ENCODE measurements around the gene EIF4E. TPM values are rescaled to one million over a fixed set of nuclear protein-coding genes. Genes with fewer than 3 reads are reported as not detected.

Gene EIF4E
- total RNA-seq, 1 experiment from 2014 or later = 179 TPM

DNA sequence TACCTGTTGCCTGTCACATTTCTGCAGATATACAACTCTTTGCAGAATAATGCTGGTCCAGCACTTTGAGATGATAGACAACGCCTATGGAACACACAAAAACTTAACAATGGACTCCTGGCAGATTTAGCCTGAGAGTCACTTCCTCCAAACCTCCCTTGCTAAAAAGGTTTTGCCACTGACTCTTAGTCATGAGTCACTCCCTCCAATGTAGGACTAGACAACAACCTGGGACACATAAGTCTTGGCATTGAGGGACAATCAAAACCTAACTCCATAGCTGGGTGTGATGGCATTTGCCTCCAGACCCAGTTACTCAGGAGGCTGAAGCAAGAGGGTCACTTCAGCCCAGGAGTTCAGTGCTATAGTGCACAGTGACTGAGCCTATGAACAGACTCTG is 22.0 kb upstream of the EIF4E start:
- H3K9me3 ChIP-seq (ENCODE audit: low read depth, low read length, poor library complexity, severe bottlenecking) = no peaks in the 10 kb centered on the region
- BruUV-seq (replicated peaks) = no TSS peak
- H3K4me1 ChIP-seq (ENCODE audit: insufficient read depth, low read length, poor library complexity, severe bottlenecking) = no peaks in the 10 kb centered on the region
- H3K27me3 ChIP-seq (replicated peaks; ENCODE audit: insufficient read depth, low read depth, low read length, poor library complexity) = no peaks in the 10 kb centered on the region
- H3K36me3 ChIP-seq (ENCODE audit: insufficient read depth, low read length, poor library complexity, severe bottlenecking) = no peaks in the 10 kb centered on the region
- POLR2A ChIA-PET (ENCODE audit: low non-redundant PET) = no interaction called here
- H3K27ac ChIP-seq (ENCODE audit: low read depth, low read length, poor library complexity, severe bottlenecking) = no peak overlapping the region
- CTCF ChIA-PET = no interaction called here
- intact Hi-C loops (cut with micrococcal nuclease; ENCODE audit: unreplicated experiment) = no loop called here
- no peak for DNase-seq (ENCODE audit: low spot score)
- TF ChIP-seq, protein P1, sequence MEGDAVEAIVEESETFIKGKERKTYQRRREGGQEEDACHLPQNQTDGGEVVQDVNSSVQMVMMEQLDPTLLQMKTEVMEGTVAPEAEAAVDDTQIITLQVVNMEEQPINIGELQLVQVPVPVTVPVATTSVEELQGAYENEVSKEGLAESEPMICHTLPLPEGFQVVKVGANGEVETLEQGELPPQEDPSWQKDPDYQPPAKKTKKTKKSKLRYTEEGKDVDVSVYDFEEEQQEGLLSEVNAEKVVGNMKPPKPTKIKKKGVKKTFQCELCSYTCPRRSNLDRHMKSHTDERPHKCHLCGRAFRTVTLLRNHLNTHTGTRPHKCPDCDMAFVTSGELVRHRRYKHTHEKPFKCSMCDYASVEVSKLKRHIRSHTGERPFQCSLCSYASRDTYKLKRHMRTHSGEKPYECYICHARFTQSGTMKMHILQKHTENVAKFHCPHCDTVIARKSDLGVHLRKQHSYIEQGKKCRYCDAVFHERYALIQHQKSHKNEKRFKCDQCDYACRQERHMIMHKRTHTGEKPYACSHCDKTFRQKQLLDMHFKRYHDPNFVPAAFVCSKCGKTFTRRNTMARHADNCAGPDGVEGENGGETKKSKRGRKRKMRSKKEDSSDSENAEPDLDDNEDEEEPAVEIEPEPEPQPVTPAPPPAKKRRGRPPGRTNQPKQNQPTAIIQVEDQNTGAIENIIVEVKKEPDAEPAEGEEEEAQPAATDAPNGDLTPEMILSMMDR (conservative IDR thresholded peaks at IDR 0.05; ENCODE audit: low read depth, low read length) = no peak
- TF ChIP-seq EZH2 (IDR thresholded peaks at IDR 0.05; ENCODE audit: borderline replicate concordance, low read depth, low read length, poor library complexity, severe bottlenecking) = no peak
- no peak overlapping the region for H3K4me3 ChIP-seq (ENCODE audit: low read depth, low read length, poor library complexity, severe bottlenecking)

DNA sequence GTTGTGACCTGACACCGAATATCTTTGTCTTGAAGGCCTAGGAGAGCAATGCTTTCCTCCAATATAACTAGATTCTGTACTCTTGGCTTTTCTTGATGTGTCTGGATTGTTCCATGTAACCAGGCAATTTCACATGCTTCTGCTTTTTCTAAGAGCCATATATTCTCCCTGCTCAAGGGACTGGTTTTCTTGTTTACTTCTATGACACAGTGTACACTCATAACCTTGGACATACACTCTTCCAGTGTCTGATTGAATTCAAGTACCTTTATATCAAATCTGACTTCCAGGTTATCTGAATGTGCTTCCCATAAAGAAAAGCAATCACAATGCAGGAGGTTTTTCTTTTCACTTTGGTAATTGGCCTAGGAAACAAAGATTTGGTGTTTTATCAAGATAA is 17.4 kb upstream of the EIF4E start:
- ChIA-PET POLR2A (ENCODE audit: low non-redundant PET) (no interaction called here), CTCF (no interaction called here)
- no peak for DNase-seq (ENCODE audit: low spot score)
- no peaks in the 10 kb centered on the region for H3K27me3 ChIP-seq (replicated peaks; ENCODE audit: insufficient read depth, low read depth, low read length, poor library complexity)
- no peaks in the 10 kb centered on the region for H3K36me3 ChIP-seq (ENCODE audit: insufficient read depth, low read length, poor library complexity, severe bottlenecking)
- no peaks in the 10 kb centered on the region for H3K9me3 ChIP-seq (ENCODE audit: low read depth, low read length, poor library complexity, severe bottlenecking)
- no TSS peak for BruUV-seq (replicated peaks)
- no peak overlapping the region for H3K27ac ChIP-seq (ENCODE audit: low read depth, low read length, poor library complexity, severe bottlenecking)
- TF ChIP-seq, protein P1 (conservative IDR thresholded peaks at IDR 0.05; ENCODE audit: low read depth, low read length) = no peak
- no peak overlapping the region for H3K4me3 ChIP-seq (ENCODE audit: low read depth, low read length, poor library complexity, severe bottlenecking)
- intact Hi-C loops (cut with micrococcal nuclease; ENCODE audit: unreplicated experiment) = loop anchor here (10.0 kb wide), 1 partner anchor 108 kb away; no protein-coding TSS in a partner anchor
- no peaks in the 10 kb centered on the region for H3K4me1 ChIP-seq (ENCODE audit: insufficient read depth, low read length, poor library complexity, severe bottlenecking)

DNA sequence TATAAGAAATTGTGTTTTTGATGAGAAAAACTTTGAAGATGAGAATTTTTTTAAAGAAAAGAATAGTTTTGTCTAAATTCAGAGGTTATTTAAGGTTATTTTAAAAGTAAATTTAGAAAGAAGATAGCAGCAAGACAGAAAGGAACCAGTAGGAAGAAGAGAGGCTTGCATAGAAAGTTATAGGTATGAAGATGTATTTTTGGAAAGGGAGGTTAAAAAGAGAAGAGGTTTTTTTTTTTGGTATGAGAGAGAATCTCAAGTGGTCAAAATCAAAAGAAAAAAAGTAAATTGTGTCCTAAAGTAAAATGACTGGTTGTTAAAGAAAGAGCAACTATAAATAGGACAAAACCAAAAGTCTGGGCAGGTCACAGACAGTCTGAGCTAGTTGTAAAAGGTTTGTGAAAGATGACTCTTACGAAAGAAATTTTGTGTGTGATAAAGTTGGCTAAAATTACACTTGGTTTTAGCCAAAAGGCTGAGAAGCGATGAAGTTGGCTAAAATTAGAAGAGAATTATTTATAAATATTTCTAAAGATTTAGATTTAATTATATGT is 16.4 kb upstream of the EIF4E start:
- Histone ChIP-seq H3K4me1 (ENCODE audit: insufficient read depth, low read length, poor library complexity, severe bottlenecking) (no peaks in the 10 kb centered on the region), H3K27me3 (replicated peaks; ENCODE audit: insufficient read depth, low read depth, low read length, poor library complexity) (no peaks in the 10 kb centered on the region), H3K4me3 (ENCODE audit: low read depth, low read length, poor library complexity, severe bottlenecking) (no peak overlapping the region), H3K36me3 (ENCODE audit: insufficient read depth, low read length, poor library complexity, severe bottlenecking) (no peaks in the 10 kb centered on the region), H3K9me3 (ENCODE audit: low read depth, low read length, poor library complexity, severe bottlenecking) (no peaks in the 10 kb centered on the region), H3K27ac (ENCODE audit: low read depth, low read length, poor library complexity, severe bottlenecking) (no peak overlapping the region)
- TF ChIP-seq EZH2 (IDR thresholded peaks at IDR 0.05; ENCODE audit: borderline replicate concordance, low read depth, low read length, poor library complexity, severe bottlenecking) = no peak
- TF ChIP-seq, protein P1 (conservative IDR thresholded peaks at IDR 0.05; ENCODE audit: low read depth, low read length) = no peak
- intact Hi-C loops (cut with micrococcal nuclease; ENCODE audit: unreplicated experiment) = loop anchor here (10.0 kb wide), 1 partner anchor 109 kb away; no protein-coding TSS in a partner anchor
- no peak for DNase-seq (ENCODE audit: low spot score)
- BruUV-seq (replicated peaks) = no TSS peak
- POLR2A ChIA-PET (ENCODE audit: low non-redundant PET) = no interaction called here
- CTCF ChIA-PET = no interaction called here
